Fibroblast of peridontal ligament (primary cell): ENCODE results near the gene SLC25A42.
A peak's percentile ranks its signal among the peaks of the same experiment; 100 is the strongest.
"Not testable (repeated sequence)": the region's sequence is repeated elsewhere in the genome, so short reads cannot be mapped to it uniquely, and the experiment has no call there.

ENCODE experiments used
- DNase-seq: peaks from one replicate; pipeline ENCODE4 v3.0.0-alpha.2; 2010; ENCODE audit errors: extremely low read depth

SLC25A42 gene

DNA sequence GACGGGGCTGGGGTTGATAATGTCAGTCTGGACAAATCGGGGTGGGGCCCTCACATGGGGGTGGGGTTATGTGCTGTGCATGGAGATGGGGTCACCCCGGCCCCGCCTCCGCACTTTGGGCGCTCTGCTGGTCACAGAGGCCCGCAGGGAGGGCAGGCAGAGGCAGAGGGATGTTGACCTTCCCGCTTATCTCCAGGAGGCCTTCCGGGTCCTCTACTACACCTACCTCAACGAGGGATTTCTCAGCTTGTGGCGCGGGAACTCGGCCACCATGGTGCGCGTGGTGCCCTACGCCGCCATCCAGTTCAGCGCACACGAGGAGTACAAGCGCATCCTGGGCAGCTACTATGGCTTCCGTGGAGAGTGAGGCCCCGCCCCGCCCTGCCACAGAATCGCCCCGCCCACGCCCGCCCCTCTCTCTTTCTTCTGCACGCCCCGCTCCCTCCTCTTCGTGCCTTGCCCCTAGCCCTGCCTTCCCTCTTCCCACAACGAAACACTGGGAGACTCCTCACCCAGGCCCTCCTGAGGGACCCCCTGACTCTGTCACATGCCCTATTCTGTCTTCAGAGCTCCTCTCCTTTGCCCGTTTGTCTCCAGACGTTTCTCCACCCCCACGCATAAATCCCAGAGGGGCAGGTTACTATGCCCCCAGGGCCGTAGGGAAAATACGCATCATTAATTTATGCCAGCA, 41.7 kb downstream of the SLC25A42 start:
- DNase-seq = peak; percentile 49

DNA sequence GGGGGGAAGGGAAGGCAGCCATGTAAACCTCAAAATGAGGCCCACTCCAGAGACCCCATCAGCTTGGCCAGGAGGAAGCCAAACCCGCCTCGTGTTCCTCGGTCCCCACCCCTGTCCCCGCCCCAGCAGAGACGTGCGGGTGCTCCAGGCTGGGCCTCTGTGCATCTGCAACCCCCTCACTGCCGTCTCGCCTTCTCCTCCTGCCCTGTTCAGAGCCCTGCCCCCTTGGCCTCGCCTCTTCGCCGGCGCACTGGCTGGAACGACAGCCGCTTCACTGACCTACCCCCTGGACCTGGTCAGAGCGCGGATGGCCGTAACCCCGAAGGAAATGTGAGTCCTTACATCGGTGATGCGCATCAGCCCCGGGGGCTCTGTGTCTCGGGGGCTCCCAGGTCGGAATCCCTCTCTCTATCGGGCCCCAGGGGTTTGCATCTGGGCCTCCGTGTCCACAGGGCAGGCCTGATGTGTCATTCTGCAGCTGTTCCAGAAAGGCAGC, 42.3 kb downstream of the SLC25A42 start:
- DNase-seq = peak; percentile 9

DNA sequence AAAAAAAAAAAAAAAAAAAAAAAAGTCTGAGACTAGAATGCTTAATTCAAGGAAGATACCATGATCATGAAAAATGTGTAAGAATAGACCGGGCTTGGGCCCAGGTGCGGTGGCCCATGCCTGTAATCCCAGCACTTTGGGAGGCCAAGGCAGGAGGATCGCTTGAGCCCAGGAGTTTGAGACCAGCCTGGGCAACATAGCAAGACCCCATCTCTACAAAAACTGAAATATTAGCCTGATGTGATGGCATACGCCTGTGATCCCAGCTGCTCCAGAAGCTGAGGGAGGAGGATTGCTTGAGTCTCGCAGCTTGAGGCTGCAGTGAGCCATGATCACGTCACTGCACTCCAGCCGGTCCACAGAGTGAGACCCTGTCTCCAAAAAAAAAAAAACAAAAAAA, 43.1 kb downstream of the SLC25A42 start:
- DNase-seq = not testable (repeated sequence)

DNA sequence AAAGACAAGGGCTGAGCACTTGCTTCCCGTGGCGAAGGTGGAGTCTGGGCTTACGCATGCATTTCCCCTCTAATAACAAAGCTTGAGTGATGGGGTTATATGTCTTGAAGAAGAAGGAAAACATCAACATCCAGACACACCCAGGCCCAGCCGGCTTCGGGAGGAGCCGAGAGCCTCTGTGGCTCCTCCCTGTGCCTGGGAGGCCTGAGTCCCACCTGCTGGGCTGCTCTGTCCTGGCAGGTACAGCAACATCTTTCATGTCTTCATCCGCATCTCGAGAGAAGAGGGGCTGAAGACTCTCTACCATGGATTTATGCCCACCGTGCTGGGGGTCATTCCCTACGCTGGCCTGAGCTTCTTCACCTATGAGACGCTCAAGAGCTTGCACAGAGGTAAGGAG, 43.9 kb downstream of the SLC25A42 start:
- DNase-seq = no peak

DNA sequence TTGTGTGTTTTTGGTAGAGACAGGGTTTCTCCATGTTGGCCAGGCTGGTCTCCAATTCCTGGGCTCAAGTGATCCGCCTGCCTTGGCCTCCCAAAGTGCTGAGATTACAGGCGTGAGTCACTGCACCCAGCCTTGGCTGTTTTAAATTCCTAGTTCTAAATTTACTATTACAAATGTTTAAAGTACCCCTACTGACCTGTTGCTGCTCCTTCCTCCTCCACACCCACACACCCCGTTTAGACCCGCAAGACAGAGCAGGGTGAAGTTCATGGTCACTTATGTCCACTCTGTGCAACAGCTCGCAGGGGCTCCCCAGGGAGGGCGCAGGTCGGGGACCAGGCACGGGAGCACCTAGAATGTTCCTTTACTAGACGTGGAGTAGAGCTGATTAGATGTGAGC, 45.8 kb downstream of the SLC25A42 start:
- peak; percentile 37 for DNase-seq

DNA sequence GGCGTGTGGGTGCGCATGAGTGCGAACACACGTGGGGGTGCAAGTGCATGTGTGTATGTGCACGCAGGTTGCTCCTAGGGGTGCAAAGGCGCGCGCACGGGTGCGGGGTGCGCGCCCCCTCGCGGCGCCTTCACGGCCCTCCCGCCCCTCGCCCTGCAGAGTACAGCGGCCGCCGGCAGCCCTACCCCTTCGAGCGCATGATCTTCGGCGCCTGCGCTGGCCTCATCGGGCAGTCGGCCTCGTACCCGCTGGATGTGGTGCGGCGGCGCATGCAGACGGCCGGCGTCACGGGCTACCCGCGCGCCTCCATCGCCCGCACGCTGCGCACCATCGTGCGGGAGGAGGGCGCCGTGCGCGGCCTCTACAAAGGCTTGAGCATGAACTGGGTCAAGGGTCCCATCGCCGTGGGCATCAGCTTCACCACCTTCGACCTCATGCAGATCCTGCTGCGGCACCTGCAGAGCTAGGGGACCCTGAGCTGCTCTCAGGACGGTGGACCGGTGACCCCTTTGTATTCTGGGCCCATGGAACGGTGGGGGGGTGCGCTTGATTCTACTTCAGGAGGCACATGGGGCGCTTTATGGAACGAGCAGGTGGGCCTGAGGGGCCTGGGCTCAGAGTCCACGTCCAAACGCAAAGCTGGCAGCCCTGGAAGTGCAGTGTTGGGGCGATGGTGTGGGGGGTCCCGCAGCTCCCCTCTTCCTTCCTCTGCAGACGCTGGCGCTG, 46.8 kb downstream of the SLC25A42 start:
- DNase-seq = no peak

DNA sequence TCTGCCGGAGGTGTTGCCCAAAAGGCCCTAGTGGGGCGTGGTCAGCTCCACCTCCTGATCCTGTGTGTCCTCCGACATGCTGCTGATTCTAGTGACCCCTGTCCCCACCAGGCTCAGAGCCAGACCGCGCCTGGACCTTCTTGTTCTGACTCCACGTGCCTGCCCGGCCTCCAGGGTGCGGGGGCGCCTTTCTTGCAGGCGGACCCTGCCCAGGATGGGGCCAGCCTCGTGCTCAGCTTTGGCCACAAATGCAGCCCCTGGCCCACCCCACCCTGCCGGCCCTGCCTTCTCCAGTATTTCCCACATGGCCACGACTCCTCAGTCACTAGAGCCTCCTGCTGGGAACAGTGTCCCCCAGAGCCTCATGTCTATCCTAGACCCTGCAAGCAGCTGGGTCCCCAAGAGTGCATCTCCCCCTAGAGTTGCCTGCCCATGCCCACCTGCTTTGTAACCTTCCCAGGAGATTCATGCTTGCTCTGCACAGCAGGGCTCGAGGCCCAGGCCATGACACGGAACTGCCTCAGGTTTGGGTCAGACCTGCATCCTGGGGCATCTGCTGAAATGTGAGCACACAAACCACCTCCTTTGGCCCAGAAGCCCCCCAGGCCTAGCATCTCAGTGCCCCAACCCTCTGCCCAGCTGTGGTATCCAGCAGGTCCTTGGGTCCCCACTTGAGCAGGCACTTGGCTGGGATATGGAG, 47.5 kb downstream of the SLC25A42 start:
- no peak for DNase-seq

DNA sequence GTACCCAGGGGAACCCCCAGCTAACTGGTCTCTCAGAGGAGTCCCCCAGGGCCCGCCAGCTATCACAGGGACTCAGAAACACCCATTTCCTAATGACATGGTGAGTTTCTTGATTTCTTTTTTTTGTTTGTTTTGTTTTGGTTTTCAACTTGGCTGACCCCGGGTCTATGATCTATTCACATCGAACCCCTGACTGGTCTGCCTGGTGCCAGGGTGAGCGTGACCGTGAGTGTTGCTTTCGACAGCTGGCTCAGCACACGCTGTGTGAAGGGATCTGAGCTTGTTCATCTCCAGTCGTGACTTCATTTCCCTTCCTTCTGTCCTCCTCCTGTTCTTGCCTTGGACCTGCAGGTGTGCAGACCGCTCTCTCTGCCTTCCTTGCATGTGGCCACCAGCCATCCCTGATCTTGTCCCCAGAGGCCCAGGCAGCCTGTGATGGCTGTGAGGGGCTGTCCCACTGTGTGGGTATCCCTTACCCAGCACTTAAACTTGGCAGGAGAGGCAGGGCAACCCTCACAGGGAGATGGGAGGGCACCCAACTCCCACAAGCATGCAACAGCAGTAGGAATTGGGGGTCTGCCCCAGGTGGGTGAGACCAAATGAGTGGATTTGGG, 48.3 kb downstream of the SLC25A42 start:
- no peak for DNase-seq

DNA sequence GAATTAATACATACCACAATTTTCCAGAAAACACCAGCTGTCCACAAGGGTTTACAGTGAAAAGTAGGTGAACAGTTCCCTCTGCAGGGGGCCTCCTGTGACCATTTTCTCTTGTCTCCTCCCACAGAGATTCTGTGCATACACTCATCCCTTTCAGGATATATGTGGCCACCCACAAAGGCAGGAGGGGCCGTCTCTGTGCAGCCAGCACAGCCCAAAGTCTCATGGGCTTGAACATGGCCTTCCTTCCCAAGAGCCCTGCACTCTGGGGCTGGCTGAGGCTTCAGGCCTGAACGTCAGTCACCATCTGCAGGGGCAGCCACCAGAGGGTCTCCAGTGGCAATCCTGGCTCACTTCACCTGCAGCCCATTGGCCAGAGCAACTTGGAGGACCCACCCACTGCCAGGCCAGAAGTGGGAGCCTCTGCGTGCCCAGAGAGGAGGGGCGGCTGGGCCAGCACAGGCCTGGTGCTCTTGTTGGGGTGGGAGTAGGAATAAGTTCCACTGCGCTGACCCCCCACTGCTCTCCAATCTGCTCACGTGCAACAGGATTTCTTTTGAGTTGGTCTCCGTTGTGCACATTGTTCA, 49.3 kb downstream of the SLC25A42 start:
- DNase-seq = peak; percentile 37

DNA sequence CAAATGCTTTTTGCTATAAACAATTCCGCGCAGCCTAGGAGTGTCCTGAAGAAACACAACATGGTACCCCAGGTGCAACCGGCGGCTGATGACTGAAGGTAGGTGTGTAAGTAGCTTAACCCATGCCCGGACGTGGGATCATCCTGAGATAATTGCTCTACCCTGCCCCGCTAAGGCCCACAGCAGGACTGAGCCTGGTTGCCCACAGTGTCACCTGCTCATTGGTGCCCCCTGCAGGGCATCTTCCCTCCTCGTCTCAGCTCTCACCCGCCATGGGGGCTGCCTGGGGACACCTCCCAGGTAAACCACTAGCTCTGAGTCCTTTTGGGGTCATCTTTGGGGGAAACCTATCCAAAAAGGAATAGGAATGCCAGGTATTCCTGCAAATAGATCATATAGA, 52.2 kb downstream of the SLC25A42 start:
- DNase-seq = no peak

DNA sequence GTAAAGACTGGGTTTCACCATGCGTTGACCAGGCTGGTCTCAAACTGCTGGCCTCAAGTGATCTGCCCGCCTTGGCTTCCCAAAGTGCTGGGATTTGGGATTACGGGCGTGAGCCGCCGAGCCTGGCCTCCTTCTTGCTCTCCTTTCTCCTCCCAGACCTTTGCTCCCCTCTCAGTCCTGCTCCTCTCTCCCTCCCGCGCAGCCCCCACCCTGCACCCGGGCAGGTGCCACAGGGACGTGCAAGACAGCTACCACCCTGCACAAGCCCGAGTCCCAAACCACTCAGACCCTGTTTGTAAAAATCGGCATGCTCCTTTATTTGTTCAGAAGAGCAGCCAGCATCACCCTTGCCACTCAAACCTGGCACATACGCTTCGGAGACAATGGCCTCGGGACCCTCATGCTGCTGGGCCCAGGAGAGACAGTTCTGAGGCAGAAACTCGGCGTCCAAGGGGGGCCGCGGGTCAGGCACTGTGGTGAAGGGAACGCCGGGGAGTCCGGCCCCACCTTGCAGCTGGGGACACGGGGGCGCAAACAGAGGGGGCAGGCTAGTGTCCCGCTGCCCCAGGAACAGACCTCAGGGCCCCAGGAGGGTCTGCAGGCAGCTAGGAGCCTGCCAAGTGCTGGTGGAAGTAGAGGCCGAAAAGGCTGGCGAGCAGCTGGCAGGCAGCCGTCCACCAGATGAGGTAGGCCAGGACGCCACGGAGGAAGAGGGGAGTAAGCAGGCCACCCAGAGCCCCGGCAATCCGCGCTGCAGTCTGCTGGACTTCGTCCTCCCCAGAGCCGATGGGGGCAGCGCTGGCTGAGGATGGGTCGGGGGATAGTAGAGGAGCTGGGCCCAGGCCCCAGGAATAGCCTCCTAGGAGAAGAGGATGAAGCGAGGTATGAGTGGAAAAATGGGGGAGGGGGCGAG, 55.8 kb downstream of the SLC25A42 start:
- no peak for DNase-seq

DNA sequence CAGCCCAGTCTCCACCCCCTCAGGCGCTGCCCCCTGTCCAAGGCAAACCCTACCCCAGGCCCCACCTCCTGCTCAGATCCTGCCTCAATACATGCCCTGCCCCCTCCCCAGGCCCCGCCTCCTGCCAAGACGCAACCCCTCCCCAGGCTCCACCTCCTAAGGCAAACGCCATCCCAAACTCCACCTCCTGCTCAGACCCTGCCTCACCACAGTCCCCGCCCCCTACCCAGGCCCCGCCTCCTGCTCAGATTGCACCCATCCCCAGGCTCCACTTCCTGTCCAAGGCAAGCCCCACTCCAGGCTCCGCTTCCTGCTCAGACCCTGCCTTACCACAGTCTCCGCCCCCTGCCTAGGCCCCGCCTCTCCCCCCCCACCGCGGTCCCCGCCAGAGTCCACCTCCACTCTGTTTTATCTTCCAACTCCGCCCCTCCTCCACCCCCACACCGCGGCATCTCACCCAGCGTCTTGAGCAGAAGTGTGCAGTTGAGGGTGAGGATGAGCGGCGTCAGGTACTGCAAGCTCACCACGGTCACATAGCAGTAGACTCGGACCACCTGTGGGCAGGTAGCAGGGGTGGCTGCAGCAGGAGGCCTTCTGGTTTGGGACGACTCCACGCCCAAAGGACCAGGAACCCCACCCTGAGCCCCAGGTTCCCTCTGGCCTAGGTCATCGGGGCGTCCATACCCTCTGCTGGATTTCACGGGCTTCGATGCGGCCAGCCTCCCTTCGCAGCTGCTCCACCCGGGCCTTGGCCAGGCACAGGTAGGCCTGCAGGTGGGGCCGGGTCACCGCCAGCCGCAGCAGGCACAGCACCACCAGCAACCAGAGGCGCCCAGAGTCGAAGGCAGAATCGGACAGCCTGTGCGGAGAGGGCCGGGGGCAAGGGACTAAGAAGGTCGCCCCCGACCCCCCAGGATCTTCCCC, 56.8 kb downstream of the SLC25A42 start:
- DNase-seq = peak; percentile 8

DNA sequence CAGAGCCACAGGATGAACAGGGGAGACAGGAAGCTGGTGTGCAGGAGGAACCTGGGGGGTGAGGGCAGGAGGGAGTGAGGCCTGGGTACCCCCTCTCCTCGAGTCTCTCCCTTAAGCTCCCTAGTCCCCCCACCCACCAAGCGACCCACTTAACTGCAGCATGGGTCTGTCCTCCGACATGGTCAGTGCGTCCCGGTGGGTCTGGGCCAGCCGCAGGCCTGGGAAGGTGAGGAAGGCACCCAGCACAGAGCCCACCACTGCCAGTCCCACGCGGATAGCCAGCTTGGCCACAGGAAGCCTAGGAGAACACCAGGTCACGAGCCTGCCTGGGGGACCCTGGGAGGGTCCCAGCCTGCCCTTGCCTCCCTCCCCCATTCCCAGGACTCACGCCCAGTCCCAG, 57.6 kb downstream of the SLC25A42 start:
- DNase-seq = no peak

DNA sequence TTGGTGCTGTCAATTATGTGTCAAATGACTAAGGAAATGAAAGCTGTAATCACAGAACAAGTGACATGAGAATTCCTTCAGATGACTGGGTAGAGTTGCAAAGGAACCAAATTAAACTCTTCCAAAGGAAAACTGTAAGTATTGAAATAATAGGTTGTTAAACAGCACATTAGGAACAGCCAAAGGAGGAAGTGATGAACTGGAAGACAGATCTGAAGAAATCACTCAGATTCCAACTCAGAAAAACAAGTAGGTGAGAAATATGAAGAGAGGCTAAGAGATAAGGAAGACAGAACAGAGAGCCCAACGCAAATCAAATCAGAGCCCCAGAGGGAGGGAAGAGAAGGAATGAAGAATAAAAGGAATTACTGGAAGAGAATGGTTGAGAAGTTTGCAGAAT, 59.1 kb downstream of the SLC25A42 start:
- no peak for DNase-seq

DNA sequence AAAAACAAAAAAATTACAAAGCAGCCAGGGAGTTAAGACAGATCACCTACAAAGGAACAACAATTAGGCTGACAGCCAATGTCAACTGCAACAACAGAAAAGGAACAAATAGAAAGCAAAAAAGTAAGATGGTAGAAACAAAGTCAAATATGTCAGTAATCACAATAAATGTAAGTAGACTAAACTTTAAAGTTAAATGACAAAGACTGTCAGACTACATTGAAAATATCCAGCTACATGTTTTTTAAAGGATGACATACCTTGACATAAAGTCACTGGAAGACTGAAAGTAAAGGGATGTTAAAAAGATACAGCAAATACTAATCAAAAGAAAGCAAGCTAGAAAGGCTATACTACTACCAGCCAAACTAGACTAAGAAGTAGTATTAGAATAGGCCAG, 59.6 kb downstream of the SLC25A42 start:
- DNase-seq = no peak

DNA sequence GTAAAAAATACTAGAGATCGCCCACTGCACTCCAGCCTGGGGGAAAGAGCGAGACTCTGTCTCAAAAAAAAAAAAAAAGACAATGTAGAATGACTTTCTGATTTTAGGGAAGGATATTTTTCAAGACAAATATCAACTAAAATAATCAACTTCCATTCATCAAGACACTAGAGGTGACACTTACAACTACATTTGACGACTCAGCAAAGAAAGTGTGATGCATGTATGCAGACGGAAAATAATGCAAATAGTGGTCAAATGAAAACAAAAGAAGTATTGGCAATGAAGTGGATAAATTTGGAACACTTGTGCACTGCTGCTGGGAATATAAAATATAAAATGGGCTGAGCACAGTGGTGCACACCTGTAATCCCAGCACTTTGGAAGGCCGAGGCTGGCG, 62.3 kb downstream of the SLC25A42 start:
- DNase-seq = no peak

DNA sequence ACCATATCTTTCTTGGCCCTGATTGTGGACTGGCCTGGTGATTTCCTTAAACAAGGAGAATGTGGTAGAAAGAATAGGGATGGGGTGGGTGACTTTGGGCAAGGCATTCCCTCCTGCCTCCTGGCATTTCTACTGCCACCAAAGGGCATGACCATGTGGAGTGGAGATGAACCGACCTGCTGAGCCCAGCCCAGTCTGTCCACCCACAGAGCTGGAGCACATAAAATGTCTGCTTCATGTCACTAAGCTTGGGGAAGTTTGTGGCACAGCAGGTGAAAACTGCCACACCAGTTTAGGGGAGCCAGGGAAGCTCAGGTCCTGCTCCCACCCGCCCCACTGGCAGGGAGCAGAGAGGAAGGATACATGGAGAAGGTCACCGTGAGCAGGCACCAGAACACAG, 68.2 kb downstream of the SLC25A42 start:
- DNase-seq = no peak

DNA sequence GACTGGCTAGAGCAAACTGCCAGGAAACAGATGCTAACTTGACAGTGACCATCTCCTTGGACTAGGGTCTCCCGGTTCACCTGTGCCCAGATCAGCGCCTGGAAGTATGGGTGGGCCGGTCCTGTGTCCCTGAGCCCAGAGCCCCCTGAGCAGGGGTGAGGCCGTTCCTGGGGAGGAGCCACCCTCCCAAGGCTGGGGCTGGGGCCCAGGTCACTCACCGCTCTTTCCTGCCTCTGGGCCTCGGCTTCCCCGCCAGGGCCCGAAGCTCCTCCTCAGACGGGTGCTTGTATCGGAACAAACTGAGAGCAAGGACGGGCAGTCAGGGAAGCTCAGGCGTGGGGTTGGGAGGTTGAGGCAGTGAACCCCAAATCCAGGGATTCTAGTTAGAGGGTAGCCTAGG, 69.1 kb downstream of the SLC25A42 start:
- DNase-seq = no peak

DNA sequence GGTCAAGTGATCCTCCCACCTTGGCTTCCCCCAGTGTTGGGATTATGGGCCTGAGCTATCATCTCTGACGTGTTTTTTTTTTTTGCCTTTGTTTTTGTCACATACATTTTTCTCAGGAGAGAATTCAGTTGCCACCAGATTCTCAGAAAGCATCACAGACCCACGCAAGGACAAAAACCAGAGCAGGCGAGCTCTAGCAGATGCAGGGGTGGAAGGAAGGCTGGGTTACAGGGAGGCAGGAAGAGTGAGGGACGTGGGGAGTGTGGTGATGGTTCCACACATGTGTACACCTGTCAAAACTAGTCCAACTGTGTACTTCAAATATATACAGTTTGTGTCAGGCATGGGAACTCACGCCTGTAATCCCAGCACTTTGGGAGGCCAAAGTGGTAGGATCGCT, 70.2 kb downstream of the SLC25A42 start:
- DNase-seq = no peak

DNA sequence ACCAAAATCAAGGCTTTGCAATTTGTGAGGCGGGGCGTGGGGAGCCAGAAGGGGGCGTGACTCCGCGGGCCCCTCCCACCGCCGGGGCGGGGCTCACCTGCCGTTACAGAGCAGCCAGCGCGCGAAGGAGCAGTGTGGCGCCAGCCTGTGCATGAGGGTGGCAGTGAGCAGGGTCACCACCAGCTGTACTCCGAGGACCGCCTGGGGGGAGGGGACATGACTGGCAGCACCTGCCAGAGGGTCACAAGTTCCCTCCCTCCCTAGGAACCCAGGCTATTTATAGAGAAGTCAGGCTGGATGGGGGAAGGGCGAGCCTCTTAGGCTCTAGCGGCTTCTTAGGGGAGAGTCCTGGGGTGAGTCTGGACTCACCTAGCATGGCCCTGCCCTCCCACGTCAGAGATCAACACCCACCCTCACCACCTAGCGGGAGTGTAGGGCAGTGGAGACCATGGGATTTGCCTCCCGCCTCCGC, 70.9 kb downstream of the SLC25A42 start:
- no peak for DNase-seq
